GM12891 (cell line): ENCODE results near the gene OLFM1.

ENCODE experiments used
- POLR2A ChIP-seq: IDR thresholded peaks from 2 replicates; pipeline ENCODE4 v1.6.1; 2011; ENCODE audit warnings: low read depth, low read length, control low read depth
- POLR2AphosphoS5 ChIP-seq: IDR thresholded peaks from 2 replicates; pipeline ENCODE4 v1.6.1; 2011; ENCODE audit warnings: low read depth, low read length, control low read depth
- SPI1 ChIP-seq: IDR thresholded peaks from 2 replicates; pipeline ENCODE4 v1.6.1; 2011; ENCODE audit warnings: low read depth, low read length, control low read depth
- TAF1 ChIP-seq: IDR thresholded peaks from 2 replicates; pipeline ENCODE4 v1.6.1; 2011; ENCODE audit warnings: low read depth, low read length, control low read depth

GRCh38 chr9:135076876-135077430 lies 10.5 kb upstream of the OLFM1 start:
- TF ChIP-seq POLR2AphosphoS5: no peak
- TF ChIP-seq POLR2A: no peak
- TF ChIP-seq SPI1: no peak
- no peak for TF ChIP-seq TAF1
